Psoas muscle (tissue), 8 donors: ENCODE measurements around the gene RCOR2. TPM values are rescaled to one million over a fixed set of nuclear protein-coding genes. Genes with fewer than 3 reads are reported as not detected.

Experiments used
- ATAC-seq, 4 donors: fragments of 200-7000 bp; cut with Tn5 transposase; one replicate each; pipeline ENCODE4 v1.9.1; 2020; ENCODE audit warnings: moderate library complexity in 3 of 4, mild to moderate bottlenecking in 2 of 4
- DNase-seq, 2 donors: peaks; one replicate each; pipeline ENCODE4 v3.0.0-alpha.2; 2020
- H3K27ac ChIP-seq: fragments of 200-600 bp; one replicate; pipeline ENCODE4 v1.8.0; 2022
- H3K27me3 ChIP-seq, 3 donors: fragments of 200-600 bp in 1 of 3; one replicate each; pipeline versions ENCODE4 v1.6.1 to v1.8.0; 2013 to 2022; ENCODE audit warnings: low read length in 2 of 3, mild to moderate bottlenecking in 2 of 3, moderate library complexity in 1 of 3; ENCODE audit not compliant: insufficient read depth in 3 of 3
- H3K36me3 ChIP-seq, 2 donors: fragments of 200-600 bp in 1 of 2; one replicate each; pipeline versions ENCODE4 v1.6.1 to v1.8.0; 2013 to 2022; ENCODE audit warnings: low read depth in 1 of 2, mild to moderate bottlenecking in 1 of 2, moderate library complexity in 1 of 2; ENCODE audit not compliant: insufficient read depth in 1 of 2
- H3K4me1 ChIP-seq: fragments of 200-600 bp; one replicate; pipeline ENCODE4 v1.8.0; 2022
- H3K4me3 ChIP-seq: fragments of 200-600 bp; one replicate; pipeline ENCODE4 v1.8.0; 2022; ENCODE audit warnings: mild to moderate bottlenecking
- H3K9me3 ChIP-seq: fragments of 200-600 bp; one replicate; pipeline ENCODE4 v1.8.0; 2022
- CTCF ChIP-seq: fragments of 200-600 bp; IDR thresholded peaks from one replicate; pipeline ENCODE4 v1.8.0; 2022; ENCODE audit warnings: antibody characterized with exemption
- WGBS, 3 donors: extraction: QIAGEN DNeasy Blood & Tissue Kit; methylation state at CpG; one replicate each; pipeline versions ENCODE4 v1.1.6 to v1.1.7; 2013; 5-methylcytosine and 5-hydroxymethylcytosine counted together
- intact Hi-C, 2 donors: fragments of 100-400 bp; cut with DNase I; formaldehyde crosslinking; loops; one replicate each; pipeline versions ENCODE4 v1.11.0 to v1.14.2; 2022
- polyA plus RNA-seq, 3 donors: library from polyadenylated mRNA; stranded (reverse); fragments of 200-250 nt; gene quantifications; one replicate each; pipeline ENCODE4 v1.2.3, GENCODE V29; 2013
- total RNA-seq, 4 donors: library from RNA; stranded (reverse); fragmentation: NEBNext Ultra II Directional in 2 of 4; extraction: Animal tissue kit (Norgen Biotek cat#: 25700) in 2 of 4; gene quantifications; one replicate each; pipeline versions ENCODE4 v1.2.1 to v1.2.4, GENCODE V29; 2021 to 2023
- donor health status: healthy with polysubstance abuse.
- donor health status: DM: no; HTN: no; CAD: no; lungs with moderate emphysema.
- donor health status: Bipolar disorder and iron deficiency.
- donor health status: healthy.
- donor health status: DM: yes; HTN: yes; CAD: no.
- donor health status: DM: no; HTN: no; CAD: no.
- donor health status: DM: no; HTN: no; CAD: no.
- donor health status: DM: yes; HTN: yes; CAD: no.

RCOR2 gene
- total and polyA plus RNA-seq, 7 donors = 0.07 to 2.1 (median 0.66) TPM

DNA sequence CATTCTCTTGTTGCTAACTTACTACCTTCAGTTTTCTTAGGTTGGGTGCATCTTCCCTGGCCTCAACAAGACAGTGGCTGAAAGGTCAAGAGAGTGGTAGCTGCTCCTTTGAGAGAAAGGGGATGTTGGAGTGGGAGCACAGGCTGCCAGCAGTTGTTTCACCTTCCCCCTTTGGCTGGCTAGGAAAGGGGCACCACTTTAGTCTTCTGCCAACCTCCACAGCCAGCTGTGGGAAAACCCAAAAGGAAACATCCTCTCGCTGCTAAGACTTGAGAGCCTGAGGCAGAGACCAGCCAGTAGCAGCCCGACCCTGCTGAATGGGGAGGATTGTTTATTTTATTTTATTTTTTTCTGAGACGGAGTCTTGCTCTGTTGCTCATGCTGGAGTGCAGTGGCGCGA is 43.7 kb downstream of the RCOR2 start:
- H3K27ac ChIP-seq = peak overlapping the region; percentile 58
- H3K9me3 ChIP-seq = no peaks in the 10 kb centered on the region
- intact Hi-C loops = loop anchor here (5.0 kb wide), 2 partner anchors 36 to 44 kb away; partner anchors contain the start of genes MARK2 (in 1 of the 2) and RCOR2 (in 1 of the 2)
- H3K4me3 ChIP-seq = no peak overlapping the region
- peaks cover 0 to 6% of the 10 kb centered on the region in 2 donors for H3K36me3 ChIP-seq
- no peak for TF ChIP-seq CTCF
- DNase-seq (no peak), ATAC-seq (no peak)
- H3K27me3 ChIP-seq = no peaks in the 10 kb centered on the region
- 73 to 88% (median 87%) methylated on average over 5 of the region's 5 CpGs for WGBS, 3 donors
- peaks cover 48% of the 10 kb centered on the region for H3K4me1 ChIP-seq

DNA sequence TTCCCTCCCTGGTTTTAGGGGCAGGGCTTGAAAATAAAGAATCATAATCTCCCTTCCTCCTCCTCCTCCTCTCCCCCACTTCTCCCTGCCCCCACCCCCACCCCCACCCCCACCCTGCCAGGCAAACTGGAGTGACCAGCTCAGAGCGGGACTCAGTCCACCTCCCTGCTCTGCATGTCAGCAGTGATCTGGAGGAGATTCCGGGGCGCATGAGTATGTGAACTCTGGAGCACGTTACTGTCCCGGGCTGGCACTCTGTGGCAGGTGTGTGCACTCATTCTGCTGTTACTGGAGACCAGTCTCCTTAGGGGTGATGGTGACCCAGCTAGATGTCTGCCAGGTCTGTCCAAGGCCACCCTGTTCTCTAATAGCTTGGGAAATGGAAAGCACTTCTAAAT is 44.2 kb downstream of the RCOR2 start:
- no peak for TF ChIP-seq CTCF
- no peaks in the 10 kb centered on the region for H3K27me3 ChIP-seq
- H3K9me3 ChIP-seq = no peaks in the 10 kb centered on the region
- peaks cover 53% of the 10 kb centered on the region for H3K4me1 ChIP-seq
- ATAC-seq (peak in 3 of 4 donors; percentile 46 to 55 (median 52)), DNase-seq (peak in 1 of 2 donors; percentile 60)
- WGBS, 3 donors = 27 to 55% (median 38%) methylated on average over 5 of the region's 5 CpGs
- H3K36me3 ChIP-seq = peaks cover 0 to 6% of the 10 kb centered on the region in 2 donors
- H3K4me3 ChIP-seq = peak overlapping the region; percentile 39
- peak overlapping the region; percentile 77 for H3K27ac ChIP-seq
- intact Hi-C loops = loop anchor here (5.0 kb wide), 2 partner anchors 35 to 45 kb away; partner anchors contain the start of genes MARK2 (in 1 of the 2) and RCOR2 (in 1 of the 2)

DNA sequence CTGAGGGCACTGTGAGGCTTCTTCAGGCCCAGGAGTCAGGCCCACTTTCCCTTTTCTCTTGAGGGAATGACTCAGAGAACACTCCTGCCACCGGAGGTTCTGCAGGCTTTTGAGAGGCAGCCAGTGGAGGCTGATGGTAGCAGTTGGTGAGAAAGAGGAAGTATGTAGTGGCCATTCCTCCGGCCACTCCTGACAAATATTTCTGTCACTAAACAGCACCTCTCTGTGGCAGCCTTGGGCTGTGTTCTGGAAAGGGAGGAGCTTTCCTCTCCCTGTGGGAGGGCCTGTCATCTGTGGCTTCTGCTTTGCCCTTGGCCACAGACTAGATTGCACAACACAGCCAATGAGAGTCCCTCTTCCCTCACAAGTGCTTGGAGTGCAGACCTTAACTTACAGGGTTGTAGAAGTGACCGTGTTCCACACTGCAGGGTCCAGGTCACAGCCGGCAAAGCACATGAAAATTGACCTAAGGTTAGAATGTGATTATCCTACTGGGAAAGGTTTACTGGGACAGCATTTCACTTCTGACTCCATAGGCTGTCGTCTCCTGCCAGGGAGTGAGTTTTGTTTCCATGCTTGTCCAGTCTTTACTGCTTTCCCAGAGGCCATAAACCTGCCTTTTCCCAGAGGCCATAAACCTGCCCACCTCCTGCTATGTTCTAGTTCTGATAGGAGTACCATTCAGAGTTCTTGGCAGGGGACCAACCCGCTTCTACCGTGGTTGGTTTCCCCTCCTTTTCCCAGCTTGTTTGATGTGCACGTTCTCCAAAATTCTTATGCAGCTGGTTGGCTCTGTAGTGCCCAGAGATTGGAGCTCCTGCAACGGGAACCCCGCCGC is 44.8 kb downstream of the RCOR2 start:
- peak; percentile 95 to 98 (median 96) for ATAC-seq
- peak; percentile 78 to 87 for DNase-seq
- no peaks in the 10 kb centered on the region for H3K27me3 ChIP-seq
- WGBS, 3 donors = 9 to 19% (median 11%) methylated on average over 11 of the region's 11 CpGs
- H3K27ac ChIP-seq = peak overlapping the region; percentile 77
- H3K4me3 ChIP-seq = peak overlapping the region; percentile 39
- H3K36me3 ChIP-seq = peaks cover 0 to 6% of the 10 kb centered on the region in 2 donors
- intact Hi-C loops = loop anchor here (1.0 to 5.0 kb wide), 3 partner anchors 32 to 45 kb away; partner anchors contain the start of genes MARK2 (in 1 of the 2) and RCOR2 (in 1 of the 2)
- peak; percentile 50 for TF ChIP-seq CTCF
- peaks cover 60% of the 10 kb centered on the region for H3K4me1 ChIP-seq
- no peaks in the 10 kb centered on the region for H3K9me3 ChIP-seq

GRCh38 chr11:63870351-63871140 is 46.4 kb downstream of the RCOR2 start:
- H3K4me3 ChIP-seq = no peak overlapping the region
- 58 to 74% (median 62%) methylated on average over 14 of the region's 14 CpGs for WGBS, 3 donors
- TF ChIP-seq CTCF = no peak
- ATAC-seq (no peak), DNase-seq (no peak)
- peaks cover 68% of the 10 kb centered on the region for H3K4me1 ChIP-seq
- peaks cover 0 to 6% of the 10 kb centered on the region in 2 donors for H3K36me3 ChIP-seq
- intact Hi-C loops = loop anchor here (1.0 to 5.0 kb wide), 3 partner anchors 30 to 47 kb away; partner anchors contain the start of genes MARK2 (in 1 of the 2) and RCOR2 (in 1 of the 2)
- H3K9me3 ChIP-seq = no peaks in the 10 kb centered on the region
- H3K27ac ChIP-seq = peak overlapping the region; percentile 2
- no peaks in the 10 kb centered on the region for H3K27me3 ChIP-seq
